SK-N-DZ (cell line): ENCODE measurements around the gene MTNR1B.
A peak's percentile ranks its signal among the peaks of the same experiment; 100 is the strongest.

Experiments
- DNase-seq: peaks from one replicate; pipeline ENCODE4 v3.0.0-alpha.2; 2015; ENCODE audit warnings: low spot score

The MTNR1B gene

GRCh38 chr11:92977401-92977800, 8.0 kb downstream of the MTNR1B start:
- DNase-seq = no peak

GRCh38 chr11:92978271-92979111, 9.0 kb downstream of the MTNR1B start:
- no peak for DNase-seq

GRCh38 chr11:92979176-92979575, 9.7 kb downstream of the MTNR1B start:
- no peak for DNase-seq

GRCh38 chr11:92980312-92980711, 10.9 kb downstream of the MTNR1B start:
- DNase-seq = no peak

GRCh38 chr11:92981508-92982043, 12.1 kb downstream of the MTNR1B start:
- no peak for DNase-seq

GRCh38 chr11:92986585-92986984, 17.1 kb downstream of the MTNR1B start:
- no peak for DNase-seq

GRCh38 chr11:92993004-92993403, 23.6 kb downstream of the MTNR1B start:
- DNase-seq = no peak

- DNase-seq = no peak
Measured at GRCh38 chr11:93000511-93001476, 31.3 kb downstream of the MTNR1B start.

- no peak for DNase-seq
Measured at GRCh38 chr11:93001806-93002205, 32.4 kb downstream of the MTNR1B start.

GRCh38 chr11:93002380-93002779, 32.9 kb downstream of the MTNR1B start:
- DNase-seq = no peak

- DNase-seq = no peak
Measured at GRCh38 chr11:93005239-93005638, 35.8 kb downstream of the MTNR1B start.

- no peak for DNase-seq
Measured at GRCh38 chr11:93013646-93014045, 44.2 kb downstream of the MTNR1B start.

GRCh38 chr11:93016595-93016994, 47.1 kb downstream of the MTNR1B start:
- DNase-seq = no peak

GRCh38 chr11:93017821-93018690, 48.6 kb downstream of the MTNR1B start:
- DNase-seq = no peak

GRCh38 chr11:93020248-93021046, 51.0 kb downstream of the MTNR1B start:
- no peak for DNase-seq

- no peak for DNase-seq
Measured at GRCh38 chr11:93024369-93024768, 54.9 kb downstream of the MTNR1B start.

- DNase-seq = no peak
Measured at GRCh38 chr11:93025558-93026255, 56.3 kb downstream of the MTNR1B start.

GRCh38 chr11:93028960-93029522, 59.6 kb downstream of the MTNR1B start:
- DNase-seq = peak; percentile 31

GRCh38 chr11:93031386-93031785, 61.9 kb downstream of the MTNR1B start:
- DNase-seq = no peak
